Activated naive CD4-positive, alpha-beta T cell treated with anti-CD3 and anti-CD28 coated beads, Interleukin-2, amount 50 U/mL, for 72 hours (primary cell): Measurements from ENCODE around the gene DCAF5. TPM values are rescaled to one million over a fixed set of nuclear protein-coding genes. Genes with fewer than 3 reads are reported as not detected.
A peak's percentile ranks its signal among the peaks of the same experiment; 100 is the strongest.
"Not testable (repeated sequence)": the region's sequence is repeated elsewhere in the genome, so short reads cannot be mapped to it uniquely, and the experiment has no call there.

Experiments used
- ATAC-seq, 2 donors: fragments of 150-1000 bp; cut with Tn5 transposase; 2 replicates each; pipeline ENCODE4 v1.10.0; 2021; ENCODE audit warnings: mild to moderate bottlenecking in 2 of 2, moderate library complexity in 2 of 2
- DNase-seq, 2 donors: peaks; one replicate each; pipeline ENCODE4 v3.0.0; 2021 to 2022; ENCODE audit warnings: low spot score in 2 of 2
- H3K27ac Mint-ChIP-seq, 2 donors: one replicate each; pipeline ENCODE4 v1.8.0; 2022; ENCODE audit warnings: mild to moderate bottlenecking in 2 of 2, mixed read lengths in 2 of 2
- H3K36me3 Mint-ChIP-seq, 2 donors: one replicate each; pipeline ENCODE4 v1.8.0; 2022; ENCODE audit warnings: mixed read lengths in 2 of 2
- H3K9me3 Mint-ChIP-seq, 2 donors: one replicate each; pipeline ENCODE4 v1.8.0; 2022; ENCODE audit warnings: mixed read lengths in 2 of 2
- total RNA-seq, 2 donors: library from RNA; stranded (reverse); gene quantifications; one replicate each; pipeline ENCODE4 v1.2.3, GENCODE V29; 2022

DCAF5 gene, protein sequence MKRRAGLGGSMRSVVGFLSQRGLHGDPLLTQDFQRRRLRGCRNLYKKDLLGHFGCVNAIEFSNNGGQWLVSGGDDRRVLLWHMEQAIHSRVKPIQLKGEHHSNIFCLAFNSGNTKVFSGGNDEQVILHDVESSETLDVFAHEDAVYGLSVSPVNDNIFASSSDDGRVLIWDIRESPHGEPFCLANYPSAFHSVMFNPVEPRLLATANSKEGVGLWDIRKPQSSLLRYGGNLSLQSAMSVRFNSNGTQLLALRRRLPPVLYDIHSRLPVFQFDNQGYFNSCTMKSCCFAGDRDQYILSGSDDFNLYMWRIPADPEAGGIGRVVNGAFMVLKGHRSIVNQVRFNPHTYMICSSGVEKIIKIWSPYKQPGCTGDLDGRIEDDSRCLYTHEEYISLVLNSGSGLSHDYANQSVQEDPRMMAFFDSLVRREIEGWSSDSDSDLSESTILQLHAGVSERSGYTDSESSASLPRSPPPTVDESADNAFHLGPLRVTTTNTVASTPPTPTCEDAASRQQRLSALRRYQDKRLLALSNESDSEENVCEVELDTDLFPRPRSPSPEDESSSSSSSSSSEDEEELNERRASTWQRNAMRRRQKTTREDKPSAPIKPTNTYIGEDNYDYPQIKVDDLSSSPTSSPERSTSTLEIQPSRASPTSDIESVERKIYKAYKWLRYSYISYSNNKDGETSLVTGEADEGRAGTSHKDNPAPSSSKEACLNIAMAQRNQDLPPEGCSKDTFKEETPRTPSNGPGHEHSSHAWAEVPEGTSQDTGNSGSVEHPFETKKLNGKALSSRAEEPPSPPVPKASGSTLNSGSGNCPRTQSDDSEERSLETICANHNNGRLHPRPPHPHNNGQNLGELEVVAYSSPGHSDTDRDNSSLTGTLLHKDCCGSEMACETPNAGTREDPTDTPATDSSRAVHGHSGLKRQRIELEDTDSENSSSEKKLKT
- total RNA-seq: 10 to 100 TPM; 37.2 to 41.5 TPM

DNA sequence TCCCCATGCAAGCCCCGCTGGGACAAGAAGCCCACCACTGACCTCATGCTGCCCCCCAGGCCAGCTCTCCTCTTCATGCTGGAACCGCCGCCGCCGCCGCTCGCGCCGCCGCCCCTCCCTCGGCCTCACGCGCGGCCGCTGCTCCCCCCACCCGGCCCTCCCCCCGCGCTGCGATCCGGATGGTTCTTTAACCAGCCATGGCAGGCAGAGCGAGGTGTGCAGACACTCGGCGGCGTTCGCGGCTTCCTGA, at the start of gene DCAF5:
Gene DCAF5, minus strand, starts transcription at position 218 of the 250 bp plus-strand sequence. Its CDS starts 141 bp downstream, at position 77.
- Mint-ChIP-seq H3K27ac (peak within 1 kb of the TSS; percentile 92 to 96), H3K36me3 (peaks cover 7 to 28% of the 10 kb centered on the region in 2 donors), H3K9me3 (no peaks in the 10 kb centered on the region)
- ATAC-seq (no peak), DNase-seq (peak in 1 of 2 donors; percentile 87)

DNA sequence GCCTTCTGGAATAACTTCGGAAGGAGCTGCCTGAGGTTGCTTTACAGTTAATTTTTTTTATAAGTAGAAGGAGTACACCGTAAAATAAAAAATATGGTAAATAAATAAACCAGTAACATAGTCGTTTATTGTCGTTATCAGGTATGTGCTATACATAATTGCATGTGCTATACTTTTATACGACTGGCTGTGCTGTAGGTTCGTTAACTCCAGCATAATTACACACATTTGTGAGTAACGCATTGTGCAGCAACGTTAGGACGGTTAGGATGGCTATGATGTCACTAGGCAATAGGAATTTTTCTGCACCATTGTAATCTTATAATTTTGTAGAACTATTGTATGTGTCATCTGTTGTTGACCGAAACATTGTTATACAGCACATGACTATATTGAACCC, 46.9 kb upstream of the DCAF5 start:
- H3K36me3 Mint-ChIP-seq: no peaks in the 10 kb centered on the region
- ATAC-seq (no peak), DNase-seq (no peak)
- H3K9me3 Mint-ChIP-seq: no peaks in the 10 kb centered on the region
- no peak overlapping the region for H3K27ac Mint-ChIP-seq

DNA sequence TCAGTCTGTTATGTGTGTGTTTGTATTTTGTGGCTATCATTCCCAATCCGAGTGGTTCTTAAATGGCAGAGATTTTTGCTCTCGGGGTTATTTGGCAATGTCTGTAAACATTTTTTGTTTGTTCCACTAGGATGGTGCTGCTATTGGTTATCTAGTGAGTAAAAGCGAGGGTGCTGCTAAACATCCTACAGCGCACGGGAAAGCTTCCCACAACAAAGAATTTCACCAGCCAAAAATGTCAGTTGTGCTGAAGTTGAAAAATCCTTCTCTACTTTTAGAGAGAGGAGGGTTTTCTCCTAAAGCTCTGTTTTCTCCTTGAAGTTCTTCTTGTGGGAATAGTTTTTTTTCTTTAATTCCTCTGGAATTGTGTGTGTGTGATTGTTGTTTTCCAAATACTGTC, 40.8 kb upstream of the DCAF5 start:
- no peak overlapping the region for H3K27ac Mint-ChIP-seq

DNA sequence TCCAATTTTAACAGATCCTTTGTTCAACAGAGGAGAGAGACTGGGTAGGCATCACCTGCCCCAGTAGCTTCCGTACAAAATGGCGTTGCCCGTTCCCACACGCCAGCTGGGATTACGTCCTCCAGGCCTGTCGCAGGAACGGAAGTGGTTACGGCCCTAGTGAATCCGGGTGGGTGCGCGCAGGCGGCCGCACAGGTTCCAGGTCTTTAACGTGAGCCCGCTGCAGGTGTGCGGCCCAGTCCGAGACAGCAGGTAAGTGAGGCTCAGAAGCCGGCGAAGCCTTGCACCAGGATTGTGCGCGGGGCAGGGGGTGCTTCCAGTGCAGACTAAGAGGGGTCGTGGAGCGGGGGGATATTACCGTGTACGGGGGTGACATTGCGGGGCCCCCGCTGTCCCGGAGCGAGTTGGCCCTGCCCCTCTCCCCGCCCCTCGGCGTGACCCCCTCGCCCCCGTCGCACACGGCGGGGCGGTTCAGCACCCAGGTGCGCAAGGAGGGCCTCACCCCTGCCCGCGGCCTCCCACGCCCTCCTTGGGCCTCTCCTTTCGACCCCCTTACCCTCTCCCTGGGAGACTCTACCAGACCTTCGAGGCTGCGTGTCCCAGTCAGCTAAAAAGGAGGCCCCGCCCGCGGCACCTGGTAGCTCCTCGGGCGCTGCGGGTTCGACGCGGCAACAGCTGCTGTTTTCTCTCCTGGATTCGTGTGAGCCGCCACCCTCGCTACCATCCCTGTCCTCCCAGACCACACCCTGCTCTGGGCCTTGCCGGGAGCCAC, 38.6 kb upstream of the DCAF5 start, which contains the start of gene EXD2:
Gene EXD2, plus strand, starts transcription at position 159 of the 772 bp plus-strand sequence. CDS start 17,973 bp downstream, outside the sequence.
- DNase-seq (peak; percentile 71 to 72), ATAC-seq (peak; percentile 89 to 95)
- H3K36me3 Mint-ChIP-seq: peaks cover 5% of the 10 kb centered on the region in 2 donors
- no peaks in the 10 kb centered on the region for H3K9me3 Mint-ChIP-seq
- H3K27ac Mint-ChIP-seq: peak within 1 kb of the TSS; percentile 90 to 92

More for the DNA sequence above, 40.8 kb upstream of the DCAF5 start:
- Mint-ChIP-seq H3K36me3 (peaks cover 5% of the 10 kb centered on the region in 2 donors), H3K9me3 (no peaks in the 10 kb centered on the region)
- no peak for DNase-seq
- ATAC-seq: no peak

DNA sequence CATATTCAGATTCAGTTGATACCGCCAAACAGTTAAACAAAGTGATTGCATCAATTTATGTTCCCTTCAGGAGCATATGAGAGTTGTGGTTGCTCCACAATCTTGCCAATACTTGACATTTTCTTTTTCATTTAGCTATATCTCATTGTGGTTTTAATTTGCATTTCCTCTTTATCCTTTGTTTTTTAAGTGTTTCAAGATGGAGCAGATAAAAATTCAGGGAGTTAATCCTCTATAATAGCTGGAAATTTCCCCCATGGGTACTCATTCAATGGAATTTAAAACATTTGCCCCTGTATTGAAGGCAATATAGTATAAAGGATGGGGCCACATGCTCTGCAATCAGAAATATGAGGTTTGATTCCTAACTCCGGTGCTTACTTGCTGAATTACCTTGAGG, 37.3 kb upstream of the DCAF5 start:
- peak overlapping the region in 1 of 2 donors; percentile 90 for H3K27ac Mint-ChIP-seq
- H3K36me3 Mint-ChIP-seq: peaks cover 5% of the 10 kb centered on the region in 2 donors
- DNase-seq (no peak), ATAC-seq (no peak)
- H3K9me3 Mint-ChIP-seq: no peaks in the 10 kb centered on the region

DNA sequence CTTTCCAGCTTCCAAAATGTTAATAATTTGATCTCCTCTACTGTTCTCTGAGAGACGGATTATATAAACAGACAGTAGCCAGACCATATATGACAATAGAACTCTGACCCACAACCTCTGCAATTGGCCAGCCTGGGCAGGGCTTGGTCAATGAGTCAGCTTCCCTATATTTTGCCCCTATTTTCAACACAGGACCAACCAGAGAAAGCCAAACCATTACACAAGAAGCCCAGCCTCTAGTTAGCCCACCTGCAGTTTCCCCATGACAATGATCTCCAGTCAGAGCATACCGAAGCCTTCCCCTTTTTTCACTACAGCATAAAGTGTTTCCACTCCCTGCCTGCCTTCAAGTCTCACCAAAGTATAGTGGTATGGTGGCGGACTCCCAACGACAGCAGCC, 30.8 kb upstream of the DCAF5 start:
- Mint-ChIP-seq H3K9me3 (no peaks in the 10 kb centered on the region), H3K36me3 (no peaks in the 10 kb centered on the region), H3K27ac (no peak overlapping the region)
- DNase-seq (no peak), ATAC-seq (no peak)

DNA sequence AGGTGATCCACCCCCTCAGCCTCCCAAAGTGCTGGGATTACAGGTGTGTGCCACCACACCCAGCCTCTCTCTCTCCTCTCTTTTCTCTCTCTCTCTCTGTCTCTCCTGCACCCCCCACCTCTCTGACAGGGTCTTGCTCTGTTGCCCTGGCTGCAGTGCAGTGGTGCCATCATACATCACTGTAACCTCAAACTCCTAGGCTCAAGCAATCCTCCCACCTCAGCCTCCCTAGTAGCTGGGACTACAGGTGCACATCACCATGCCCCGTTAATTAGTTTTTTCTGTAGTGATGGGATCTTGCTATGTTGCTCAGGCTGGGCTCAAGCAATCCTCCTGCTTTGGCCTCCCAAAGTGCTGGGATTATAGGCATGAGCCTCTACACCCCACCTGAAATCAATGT, 29.7 kb upstream of the DCAF5 start:
- DNase-seq, H3K36me3 Mint-ChIP-seq, H3K9me3 Mint-ChIP-seq, ATAC-seq, H3K27ac Mint-ChIP-seq: not testable (repeated sequence)

DNA sequence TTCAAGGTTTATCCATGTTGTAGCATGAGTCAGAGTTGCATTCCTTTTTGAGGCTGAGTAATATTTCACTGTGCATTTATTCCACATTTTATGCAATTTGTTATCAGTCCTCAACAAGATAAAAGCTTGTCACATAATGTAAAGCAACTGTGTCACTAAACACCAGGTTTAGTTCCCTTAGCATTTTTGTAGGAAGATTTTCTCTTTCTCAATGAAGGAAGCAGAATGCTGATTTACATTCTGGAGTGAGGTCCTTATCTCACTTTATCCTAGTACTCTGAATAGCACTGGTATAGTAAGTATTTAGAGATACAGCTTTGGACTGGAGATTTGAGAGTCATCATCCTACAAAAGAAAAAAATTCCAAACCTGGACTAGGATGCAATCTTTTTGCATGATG, 28.6 kb upstream of the DCAF5 start:
- Mint-ChIP-seq H3K9me3 (no peaks in the 10 kb centered on the region), H3K36me3 (no peaks in the 10 kb centered on the region)

DNA sequence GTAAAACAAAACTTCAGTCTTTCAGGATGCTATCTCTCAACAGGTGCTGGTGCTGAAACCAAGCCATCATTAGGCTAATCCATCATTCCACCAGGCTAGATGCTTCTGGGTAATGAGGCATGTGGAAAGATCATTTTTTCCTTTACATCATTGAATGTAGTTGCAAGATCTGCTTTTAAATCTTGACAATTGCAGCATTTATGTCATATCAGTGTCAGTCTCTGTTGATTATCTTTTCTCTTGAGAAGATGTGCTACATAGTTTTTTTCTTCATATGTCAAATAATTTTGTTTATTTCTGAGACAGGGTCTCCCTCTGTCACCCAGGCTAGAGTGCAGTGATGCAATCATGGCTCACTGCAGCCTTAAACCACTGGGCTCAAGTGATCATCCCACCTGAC, 22.2 kb upstream of the DCAF5 start:
- no peak for ATAC-seq
- no peaks in the 10 kb centered on the region for H3K36me3 Mint-ChIP-seq
- no peaks in the 10 kb centered on the region for H3K9me3 Mint-ChIP-seq

More for the DNA sequence above, 28.6 kb upstream of the DCAF5 start:
- ATAC-seq: no peak
- no peak overlapping the region for H3K27ac Mint-ChIP-seq
- DNase-seq: no peak

DNA sequence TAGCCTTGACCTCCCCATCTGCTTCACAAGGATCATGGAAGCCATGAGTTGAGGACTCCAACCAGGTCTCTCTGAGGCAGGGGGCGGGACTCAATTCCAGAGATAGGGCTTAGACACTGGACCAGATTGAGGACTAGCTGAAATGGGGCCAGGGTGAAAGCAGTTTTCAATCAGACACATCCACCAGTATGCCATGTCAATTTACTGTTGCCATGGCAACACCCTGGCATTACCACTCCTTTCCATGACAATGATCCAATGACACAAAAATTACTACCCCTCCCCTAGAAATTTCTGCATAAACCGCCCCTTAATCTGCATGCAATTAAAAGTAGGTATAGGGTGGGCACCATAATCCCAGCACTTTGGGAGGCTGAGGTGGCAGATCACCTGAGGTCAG, 18.6 kb upstream of the DCAF5 start:
- ATAC-seq: no peak
- H3K36me3 Mint-ChIP-seq: no peaks in the 10 kb centered on the region
- DNase-seq: no peak
- no peak overlapping the region for H3K27ac Mint-ChIP-seq
- H3K9me3 Mint-ChIP-seq: no peaks in the 10 kb centered on the region

More for the DNA sequence above, 22.2 kb upstream of the DCAF5 start:
- DNase-seq: no peak
- no peak overlapping the region for H3K27ac Mint-ChIP-seq

DNA sequence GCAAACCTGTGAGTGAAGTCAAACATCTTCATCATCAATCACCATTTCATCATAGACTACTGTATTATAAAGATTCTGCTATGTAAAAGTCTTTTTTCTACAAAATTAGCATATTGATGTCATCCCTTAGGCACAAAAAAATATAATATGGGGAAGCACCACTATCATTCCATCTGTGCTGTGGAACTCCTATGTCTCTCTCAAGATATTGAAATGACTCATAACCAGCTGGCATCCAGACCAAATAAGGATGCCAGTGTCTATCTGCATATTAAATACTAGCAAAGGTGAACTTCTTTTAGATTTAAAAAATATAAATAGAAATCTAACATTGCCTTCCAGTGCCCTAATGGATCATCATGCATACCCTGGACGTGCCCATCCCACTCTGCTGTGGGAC, 17.9 kb upstream of the DCAF5 start:
- Mint-ChIP-seq H3K9me3 (peaks cover 0 to 2% of the 10 kb centered on the region in 2 donors), H3K27ac (no peak overlapping the region), H3K36me3 (no peaks in the 10 kb centered on the region)
- DNase-seq (no peak), ATAC-seq (no peak)

DNA sequence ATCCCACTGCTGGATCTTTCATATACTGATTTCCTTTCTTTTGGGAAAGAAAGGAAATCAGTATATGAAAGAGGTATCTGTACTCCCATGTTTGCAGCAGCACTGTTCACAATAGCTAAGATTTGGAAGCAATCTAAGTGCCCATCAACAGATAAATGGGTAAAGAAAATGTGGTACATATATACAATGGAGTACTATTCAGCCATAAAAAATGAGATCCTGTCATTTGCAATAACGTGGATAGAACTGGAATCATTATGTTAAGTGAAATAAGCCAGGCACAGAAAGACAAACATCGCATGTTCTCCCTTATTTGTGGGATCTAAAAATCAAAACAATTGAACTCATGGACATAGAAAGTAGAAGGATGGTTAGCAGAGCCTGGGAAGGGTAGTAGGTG, 12.9 kb upstream of the DCAF5 start:
- not testable (repeated sequence) for DNase-seq, ATAC-seq, H3K27ac Mint-ChIP-seq
- Mint-ChIP-seq H3K36me3 (peaks cover 10 to 20% of the 10 kb centered on the region in 2 donors), H3K9me3 (peaks cover 17 to 22% of the 10 kb centered on the region in 2 donors)

DNA sequence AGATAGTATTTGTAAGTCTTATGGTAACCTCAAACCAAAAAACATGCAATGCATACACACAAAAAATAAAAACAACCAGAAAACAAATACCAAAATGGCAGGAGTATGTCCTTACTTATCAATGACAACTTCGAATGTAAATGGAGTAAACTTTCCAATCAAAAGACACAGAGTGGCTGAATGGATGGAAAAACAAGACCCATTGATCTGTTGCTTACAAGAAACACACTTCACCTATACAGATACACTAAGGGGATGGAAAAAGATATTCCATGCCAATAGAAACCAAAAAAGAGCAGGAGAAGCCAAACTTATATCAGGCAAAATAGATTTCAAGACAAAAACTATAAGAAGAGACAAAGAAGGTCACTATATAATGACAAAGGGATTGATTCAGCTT, 8.7 kb upstream of the DCAF5 start:
- no peak overlapping the region for H3K27ac Mint-ChIP-seq
- peaks cover 17 to 22% of the 10 kb centered on the region in 2 donors for H3K9me3 Mint-ChIP-seq
- DNase-seq (no peak), ATAC-seq (no peak)
- H3K36me3 Mint-ChIP-seq: peaks cover 10 to 20% of the 10 kb centered on the region in 2 donors

DNA sequence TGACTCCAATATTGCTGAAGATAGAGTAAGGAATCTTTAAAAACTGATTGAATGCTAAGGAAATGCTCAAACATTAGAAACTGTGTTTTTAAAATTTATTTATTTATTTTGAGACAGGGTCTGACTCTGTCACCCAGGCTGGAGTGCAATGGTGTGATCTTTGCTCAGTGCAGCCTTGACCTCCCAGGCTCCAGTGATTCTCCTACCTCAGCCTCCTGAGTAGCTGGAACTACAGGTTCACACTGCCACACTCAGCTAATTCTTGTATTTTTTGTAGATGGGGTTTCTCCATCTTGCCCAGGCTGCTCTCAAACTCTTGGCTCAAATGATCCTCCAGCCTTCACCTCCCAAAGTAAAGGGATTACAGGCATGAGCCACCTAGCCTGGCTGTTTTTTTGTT, 3.3 kb upstream of the DCAF5 start:
- H3K36me3 Mint-ChIP-seq: peaks cover under 1 to 6% of the 10 kb centered on the region in 2 donors
- no peak for DNase-seq
- H3K27ac Mint-ChIP-seq: no peak overlapping the region
- ATAC-seq: no peak
- H3K9me3 Mint-ChIP-seq: peaks cover 0 to under 1% of the 10 kb centered on the region in 2 donors

DNA sequence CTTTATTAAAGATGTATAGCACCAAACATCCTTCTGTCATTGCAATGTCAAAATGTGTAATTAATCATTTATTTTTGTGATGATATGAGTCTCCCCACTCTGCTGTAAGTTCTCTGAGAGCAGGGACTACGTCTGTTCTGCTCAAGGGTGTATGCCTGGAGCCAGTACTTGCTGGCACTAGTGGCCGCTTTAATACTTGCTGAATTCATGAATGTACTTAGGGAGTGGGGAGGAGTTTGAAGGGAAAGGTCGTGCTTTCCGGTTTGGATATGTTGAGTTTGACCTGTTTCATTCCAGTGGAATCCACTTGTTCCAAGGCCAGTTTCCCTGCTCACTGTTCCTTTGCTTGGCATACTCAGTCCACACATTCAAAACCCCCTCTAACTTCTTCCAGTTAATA, 1.9 kb upstream of the DCAF5 start:
- DNase-seq (no peak), ATAC-seq (no peak)
- Mint-ChIP-seq H3K36me3 (peaks cover 7 to 10% of the 10 kb centered on the region in 2 donors), H3K9me3 (no peaks in the 10 kb centered on the region), H3K27ac (no peak overlapping the region)

DNA sequence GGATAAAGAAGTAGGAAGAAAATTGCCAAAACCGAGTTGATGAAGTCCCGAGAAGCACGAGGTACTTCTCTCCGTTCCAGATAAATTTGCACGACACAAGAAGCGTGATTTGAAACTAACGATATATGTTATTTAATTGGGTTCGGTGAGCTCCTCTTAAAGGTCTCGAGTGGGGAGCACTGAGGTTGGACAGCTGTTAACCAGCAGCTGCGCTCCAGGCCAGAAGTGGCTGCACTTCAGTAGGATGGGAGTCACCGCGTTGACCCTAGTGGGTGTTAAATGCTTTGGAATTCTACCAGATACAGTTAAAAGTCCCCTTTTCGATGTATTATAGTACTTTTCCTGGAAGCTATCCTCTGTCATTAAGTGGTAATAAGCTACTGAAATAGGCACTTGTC, 953 bp upstream of the DCAF5 start:
- no peak for DNase-seq
- no peak for ATAC-seq
- Mint-ChIP-seq H3K27ac (peak overlapping the region; percentile 83 to 95), H3K36me3 (peaks cover 7 to 19% of the 10 kb centered on the region in 2 donors), H3K9me3 (no peaks in the 10 kb centered on the region)
